Skeletal muscle cell (primary cell): ENCODE results near the gene SOD3.

Experiments used
- DNase-seq: peaks from one replicate; pipeline ENCODE4 v3.0.0-alpha.2; 2010; ENCODE audit warnings: low read depth
- H3K4me3 ChIP-seq: 2 replicates; pipeline ENCODE4 v1.5.1; 2011; ENCODE audit warnings: low read depth, mild to moderate bottlenecking, control low read depth, low read length, moderate library complexity

The SOD3 gene

GRCh38 chr4:24799544-24800324 lies 4.4 kb downstream of the SOD3 start:
- peak overlapping the region; percentile 20 for H3K4me3 ChIP-seq
- no peak for DNase-seq

GRCh38 chr4:24800325-24800895 lies 5.0 kb downstream of the SOD3 start:
- H3K4me3 ChIP-seq, result peak overlapping the region; percentile 20
- no peak for DNase-seq

GRCh38 chr4:24801136-24801855 lies 5.9 kb downstream of the SOD3 start:
- DNase-seq, result no peak
- no peak overlapping the region for H3K4me3 ChIP-seq

GRCh38 chr4:24802648-24803047 lies 7.3 kb downstream of the SOD3 start:
- no peak for DNase-seq

GRCh38 chr4:24805067-24805466 lies 9.7 kb downstream of the SOD3 start:
- DNase-seq, result no peak
- no peak overlapping the region for H3K4me3 ChIP-seq

More at GRCh38 chr4:24802648-24803047, 7.3 kb downstream of the SOD3 start:
- H3K4me3 ChIP-seq, result no peak overlapping the region

GRCh38 chr4:24805566-24805965 lies 10.2 kb downstream of the SOD3 start:
- no peak for DNase-seq
- no peak overlapping the region for H3K4me3 ChIP-seq

GRCh38 chr4:24806206-24806990 lies 11.0 kb downstream of the SOD3 start:
- DNase-seq, result no peak
- no peak overlapping the region for H3K4me3 ChIP-seq

- no peak overlapping the region for H3K4me3 ChIP-seq
- no peak for DNase-seq
These were observed 12.2 kb downstream of the SOD3 start for GRCh38 chr4:24807611-24808010.

- H3K4me3 ChIP-seq, result no peak overlapping the region
- no peak for DNase-seq
These were observed 12.9 kb downstream of the SOD3 start for GRCh38 chr4:24808261-24808660.

- H3K4me3 ChIP-seq, result no peak overlapping the region
- DNase-seq, result no peak
These were observed 13.6 kb downstream of the SOD3 start for GRCh38 chr4:24808955-24809354.

- DNase-seq, result no peak
- H3K4me3 ChIP-seq, result no peak overlapping the region
These were observed 14.0 kb downstream of the SOD3 start for GRCh38 chr4:24809376-24809775.

- peak; percentile 8 for DNase-seq
- no peak overlapping the region for H3K4me3 ChIP-seq
These were observed 14.5 kb downstream of the SOD3 start for GRCh38 chr4:24809815-24810405.

- no peak for DNase-seq
- no peak overlapping the region for H3K4me3 ChIP-seq
These were observed 15.7 kb downstream of the SOD3 start for GRCh38 chr4:24810871-24811631.

GRCh38 chr4:24813732-24814131 lies 18.4 kb downstream of the SOD3 start:
- H3K4me3 ChIP-seq, result no peak overlapping the region
- no peak for DNase-seq

- DNase-seq, result no peak
- H3K4me3 ChIP-seq, result no peak overlapping the region
These were observed 21.4 kb downstream of the SOD3 start for GRCh38 chr4:24816797-24817196.

GRCh38 chr4:24820541-24820940 lies 25.2 kb downstream of the SOD3 start:
- H3K4me3 ChIP-seq, result no peak overlapping the region
- no peak for DNase-seq

GRCh38 chr4:24824720-24825119 lies 29.3 kb downstream of the SOD3 start:
- H3K4me3 ChIP-seq, result no peak overlapping the region
- DNase-seq, result no peak

- no peak overlapping the region for H3K4me3 ChIP-seq
- DNase-seq, result no peak
These were observed 36.3 kb downstream of the SOD3 start for GRCh38 chr4:24831637-24832036.

GRCh38 chr4:24835696-24836095 lies 40.3 kb downstream of the SOD3 start:
- DNase-seq, result no peak
- H3K4me3 ChIP-seq, result no peak overlapping the region
